GM12878 (cell line): ENCODE results near the gene UBE2L5. TPM values are rescaled to one million over a fixed set of nuclear protein-coding genes. Genes with fewer than 3 reads are reported as not detected.
A peak's percentile ranks its signal among the peaks of the same experiment; 100 is the strongest.

ENCODE experiments used
- BCL11A ChIP-seq: IDR thresholded peaks from 2 replicates; pipeline ENCODE4 v1.6.1; 2011; ENCODE audit warnings: low read depth, low read length
- EED ChIP-seq: sonication (generic); IDR thresholded peaks from 2 replicates; pipeline ENCODE4 v1.6.1; 2016; ENCODE audit warnings: antibody characterized with exemption, low read depth
- EGR1 ChIP-seq, 2 experiments: IDR thresholded peaks; 1 replicate in 1 of 2; 2 replicates in 1 of 2; pipeline ENCODE4 v1.6.1; 2011 to 2012; ENCODE audit warnings: low read depth in 2 of 2, low read length in 2 of 2, borderline replicate concordance in 1 of 2, mild to moderate bottlenecking in 1 of 2, moderate library complexity in 1 of 2
- EZH2 ChIP-seq: IDR thresholded peaks from 2 replicates; pipeline ENCODE4 v1.6.1; 2012; ENCODE audit warnings: low read depth, mild to moderate bottlenecking, control low read depth, inconsistent platforms, low read length, borderline replicate concordance; ENCODE audit not compliant: control insufficient read depth
- FOXM1 ChIP-seq: IDR thresholded peaks from 2 replicates; pipeline ENCODE4 v1.6.1; 2012; ENCODE audit warnings: low read depth, mild to moderate bottlenecking, inconsistent platforms, low read length, moderate library complexity
- GATAD2B ChIP-seq: fragments of 450-650 bp; conservative IDR thresholded peaks from 2 replicates; pipeline ENCODE4 v1.6.1; 2017; ENCODE audit warnings: low read depth, mild to moderate bottlenecking, moderate library complexity
- HDGF ChIP-seq: fragments of 450-650 bp; IDR thresholded peaks from 2 replicates; pipeline ENCODE4 v1.6.1; 2016; ENCODE audit warnings: antibody characterized with exemption
- IKZF1 ChIP-seq: fragments of 450-650 bp; conservative IDR thresholded peaks from 2 replicates; pipeline ENCODE4 v1.6.1; 2017; ENCODE audit warnings: antibody characterized with exemption, mild to moderate bottlenecking
- LARP7 ChIP-seq: fragments of 450-650 bp; IDR thresholded peaks from 2 replicates; pipeline ENCODE4 v1.6.1; 2017; ENCODE audit warnings: mild to moderate bottlenecking
- MEF2A ChIP-seq: IDR thresholded peaks from 2 replicates; pipeline ENCODE4 v1.6.1; 2011; ENCODE audit warnings: low read depth, mild to moderate bottlenecking, low read length, moderate library complexity; ENCODE audit not compliant: insufficient read depth
- NFXL1 ChIP-seq: fragments of 450-650 bp; IDR thresholded peaks from 2 replicates; pipeline ENCODE4 v1.6.1; 2017; ENCODE audit warnings: antibody characterized with exemption, mild to moderate bottlenecking, borderline replicate concordance
- NR2C2 ChIP-seq: IDR thresholded peaks from 2 replicates; pipeline ENCODE4 v1.6.1; 2011; ENCODE audit warnings: borderline replicate concordance, low read depth; ENCODE audit not compliant: control insufficient read depth, insufficient read length
- NRF1 ChIP-seq: conservative IDR thresholded peaks from 2 replicates; pipeline ENCODE4 v1.6.1; 2011; ENCODE audit warnings: mild to moderate bottlenecking, low read depth, low read length, improper control_type of control experiment
- RB1 ChIP-seq: fragments of 450-650 bp; formaldehyde crosslinking; IDR thresholded peaks from 2 replicates; pipeline ENCODE4 v1.6.1; 2017; ENCODE audit warnings: mild to moderate bottlenecking, borderline replicate concordance
- SMARCA5 ChIP-seq: fragments of 450-650 bp; IDR thresholded peaks from 2 replicates; pipeline ENCODE4 v1.6.1; 2017; ENCODE audit warnings: mild to moderate bottlenecking
- SP1 ChIP-seq: IDR thresholded peaks from one replicate; pipeline ENCODE4 v1.6.1; 2011; ENCODE audit warnings: low read depth, low read length
- SREBF2 ChIP-seq: IDR thresholded peaks from 2 replicates; pipeline ENCODE4 v1.6.1; 2012; ENCODE audit warnings: mild to moderate bottlenecking, low read length
- SRF ChIP-seq, 2 experiments: IDR thresholded peaks; 2 replicates each; pipeline ENCODE4 v1.6.1; 2011; ENCODE audit warnings: low read depth in 2 of 2, low read length in 2 of 2, mild to moderate bottlenecking in 1 of 2, moderate library complexity in 1 of 2
- TAF1 ChIP-seq: IDR thresholded peaks from 2 replicates; pipeline ENCODE4 v1.6.1; 2011; ENCODE audit warnings: mild to moderate bottlenecking, low read depth, low read length, borderline replicate concordance
- TBL1XR1 ChIP-seq: IDR thresholded peaks from 2 replicates; pipeline ENCODE4 v1.6.1; 2012; ENCODE audit warnings: low read depth, low read length, improper control_type of control experiment
- WRNIP1 ChIP-seq: IDR thresholded peaks from 2 replicates; pipeline ENCODE4 v1.6.1; 2011; ENCODE audit warnings: low read depth, low read length, improper control_type of control experiment, borderline replicate concordance
- ZNF217 ChIP-seq: fragments of 450-650 bp; IDR thresholded peaks from 2 replicates; pipeline ENCODE4 v1.6.1; 2017; ENCODE audit warnings: antibody characterized with exemption, mild to moderate bottlenecking
- ZNF24 ChIP-seq: fragments of 450-650 bp; IDR thresholded peaks from 2 replicates; pipeline ENCODE4 v1.6.1; 2017; ENCODE audit warnings: antibody characterized with exemption, mild to moderate bottlenecking
- polyA plus RNA-seq, 11 experiments: library from polyadenylated mRNA; depleted of rRNA in 4 of 11; unstranded in 6 of 11; stranded (reverse) in 5 of 11; fragments of >200 nt; fragmentation: Nextera tagmentation in 4 of 11; fragmentation: Illumina TruSeq in 1 of 11; extraction: Ambion mirVana in 4 of 11; extraction: Trizol in 1 of 11; gene quantifications; 1 replicate in 1 of 11; 2 replicates in 10 of 11; pipeline versions ENCODE4 v1.2.1 to v1.2.3, GENCODE V29; 2011 to 2016; ENCODE audit warnings: inconsistent platforms in 2 of 11, missing spikeins in 2 of 11, low read depth in 1 of 11
- total RNA-seq, 4 experiments: library from RNA; depleted of rRNA in 3 of 4; stranded (reverse); fragments of >200 nt in 3 of 4; fragmentation: Illumina TruSeq in 1 of 4; extraction: Trizol in 1 of 4; gene quantifications; 2 replicates each; pipeline versions ENCODE4 v1.2.1 to v1.2.3, GENCODE V29; 2013 to 2021
- TF ChIP-seq, protein P1 (sequence below): fragments of 450-650 bp; IDR thresholded peaks from 2 replicates; pipeline ENCODE4 v1.6.1; 2017; ENCODE audit warnings: borderline replicate concordance
- TF ChIP-seq, protein P2 (sequence below): fragments of 450-650 bp; IDR thresholded peaks from 2 replicates; pipeline ENCODE4 v1.6.1; 2016; ENCODE audit warnings: mild to moderate bottlenecking
- TF ChIP-seq, protein P3 (sequence below): fragments of 450-650 bp; formaldehyde crosslinking; IDR thresholded peaks from 2 replicates; pipeline ENCODE4 v1.4.0; 2020; ENCODE audit warnings: mild to moderate bottlenecking, moderate library complexity

UBE2L5 gene
- total and polyA plus RNA-seq, 10 of the 15 experiments (the other 5 are each of a cell fraction or from before 2014, with no cell fraction given): 0.03 to 1.1 (median 0.19) TPM; not detected in 2

DNA sequence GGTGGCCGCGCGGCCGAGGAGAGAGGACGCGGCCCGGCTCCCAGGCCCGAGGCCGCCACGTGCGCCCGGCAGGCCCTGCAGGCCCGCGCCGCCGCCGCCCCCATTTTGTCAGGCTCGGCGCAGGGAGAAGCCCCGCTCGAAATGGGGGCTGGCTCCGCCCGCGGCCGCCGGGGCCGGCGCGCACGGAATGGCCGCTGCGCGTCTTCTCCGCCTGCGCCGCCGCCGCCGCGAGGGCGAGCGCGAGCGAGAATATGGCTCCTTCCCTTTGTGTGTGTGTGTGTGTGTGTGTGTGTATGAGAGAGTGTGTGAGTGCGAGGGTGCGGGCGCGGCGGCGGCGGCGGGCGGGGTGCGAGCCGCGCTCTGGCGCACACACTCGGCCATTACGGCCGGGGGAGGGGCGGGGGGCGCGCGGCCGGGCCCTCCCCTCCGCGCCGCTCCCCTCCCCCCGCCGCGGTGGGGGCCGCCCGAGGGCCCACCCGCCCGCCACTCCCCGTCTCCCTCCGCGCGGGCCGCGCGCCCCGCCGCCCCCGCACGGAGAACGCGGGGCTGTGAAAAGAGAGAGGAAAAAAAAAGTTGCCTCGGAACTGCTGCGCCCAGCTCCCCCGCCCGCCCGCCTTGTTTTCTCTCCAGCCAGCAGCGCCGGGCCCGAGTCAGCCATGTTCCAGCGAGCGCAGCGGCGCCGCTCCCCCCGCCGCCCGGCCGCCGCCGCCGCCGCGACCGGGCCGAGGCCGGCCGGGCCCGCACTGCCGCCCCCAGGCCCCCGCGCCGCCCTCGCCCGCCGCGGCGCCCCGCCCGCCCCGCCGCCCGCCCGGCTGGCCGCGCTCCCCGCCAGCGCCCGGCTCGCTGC is 42.4 kb downstream of the UBE2L5 start (continued):
- no peak for TF ChIP-seq EZH2
- TF ChIP-seq NR2C2: no peak
- TF ChIP-seq GATAD2B: peak; percentile 97
- peak; percentile 85 for TF ChIP-seq SMARCA5
- peak; percentile 19; the same call in 1 of the 2 replicates for TF ChIP-seq TAF1
- TF ChIP-seq ZNF217: peak; percentile 79; the same call in 1 of the 2 replicates
- peak; percentile 92 for TF ChIP-seq IKZF1
- TF ChIP-seq, protein P1, sequence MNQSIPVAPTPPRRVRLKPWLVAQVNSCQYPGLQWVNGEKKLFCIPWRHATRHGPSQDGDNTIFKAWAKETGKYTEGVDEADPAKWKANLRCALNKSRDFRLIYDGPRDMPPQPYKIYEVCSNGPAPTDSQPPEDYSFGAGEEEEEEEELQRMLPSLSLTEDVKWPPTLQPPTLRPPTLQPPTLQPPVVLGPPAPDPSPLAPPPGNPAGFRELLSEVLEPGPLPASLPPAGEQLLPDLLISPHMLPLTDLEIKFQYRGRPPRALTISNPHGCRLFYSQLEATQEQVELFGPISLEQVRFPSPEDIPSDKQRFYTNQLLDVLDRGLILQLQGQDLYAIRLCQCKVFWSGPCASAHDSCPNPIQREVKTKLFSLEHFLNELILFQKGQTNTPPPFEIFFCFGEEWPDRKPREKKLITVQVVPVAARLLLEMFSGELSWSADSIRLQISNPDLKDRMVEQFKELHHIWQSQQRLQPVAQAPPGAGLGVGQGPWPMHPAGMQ: no peak
- no peak for TF ChIP-seq HDGF
- TF ChIP-seq, protein P2, sequence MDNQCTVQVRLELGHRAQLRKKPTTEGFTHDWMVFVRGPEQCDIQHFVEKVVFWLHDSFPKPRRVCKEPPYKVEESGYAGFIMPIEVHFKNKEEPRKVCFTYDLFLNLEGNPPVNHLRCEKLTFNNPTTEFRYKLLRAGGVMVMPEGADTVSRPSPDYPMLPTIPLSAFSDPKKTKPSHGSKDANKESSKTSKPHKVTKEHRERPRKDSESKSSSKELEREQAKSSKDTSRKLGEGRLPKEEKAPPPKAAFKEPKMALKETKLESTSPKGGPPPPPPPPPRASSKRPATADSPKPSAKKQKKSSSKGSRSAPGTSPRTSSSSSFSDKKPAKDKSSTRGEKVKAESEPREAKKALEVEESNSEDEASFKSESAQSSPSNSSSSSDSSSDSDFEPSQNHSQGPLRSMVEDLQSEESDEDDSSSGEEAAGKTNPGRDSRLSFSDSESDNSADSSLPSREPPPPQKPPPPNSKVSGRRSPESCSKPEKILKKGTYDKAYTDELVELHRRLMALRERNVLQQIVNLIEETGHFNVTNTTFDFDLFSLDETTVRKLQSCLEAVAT: no peak
- TF ChIP-seq MEF2A: no peak
- no peak for TF ChIP-seq WRNIP1
- TF ChIP-seq ZNF24: no peak
- no peak for TF ChIP-seq SRF (IDR thresholded peaks at IDR 0.05; ENCODE audit: low read depth in 2 of 2, low read length in 2 of 2)
- no peak for TF ChIP-seq FOXM1
- TF ChIP-seq, protein P3, sequence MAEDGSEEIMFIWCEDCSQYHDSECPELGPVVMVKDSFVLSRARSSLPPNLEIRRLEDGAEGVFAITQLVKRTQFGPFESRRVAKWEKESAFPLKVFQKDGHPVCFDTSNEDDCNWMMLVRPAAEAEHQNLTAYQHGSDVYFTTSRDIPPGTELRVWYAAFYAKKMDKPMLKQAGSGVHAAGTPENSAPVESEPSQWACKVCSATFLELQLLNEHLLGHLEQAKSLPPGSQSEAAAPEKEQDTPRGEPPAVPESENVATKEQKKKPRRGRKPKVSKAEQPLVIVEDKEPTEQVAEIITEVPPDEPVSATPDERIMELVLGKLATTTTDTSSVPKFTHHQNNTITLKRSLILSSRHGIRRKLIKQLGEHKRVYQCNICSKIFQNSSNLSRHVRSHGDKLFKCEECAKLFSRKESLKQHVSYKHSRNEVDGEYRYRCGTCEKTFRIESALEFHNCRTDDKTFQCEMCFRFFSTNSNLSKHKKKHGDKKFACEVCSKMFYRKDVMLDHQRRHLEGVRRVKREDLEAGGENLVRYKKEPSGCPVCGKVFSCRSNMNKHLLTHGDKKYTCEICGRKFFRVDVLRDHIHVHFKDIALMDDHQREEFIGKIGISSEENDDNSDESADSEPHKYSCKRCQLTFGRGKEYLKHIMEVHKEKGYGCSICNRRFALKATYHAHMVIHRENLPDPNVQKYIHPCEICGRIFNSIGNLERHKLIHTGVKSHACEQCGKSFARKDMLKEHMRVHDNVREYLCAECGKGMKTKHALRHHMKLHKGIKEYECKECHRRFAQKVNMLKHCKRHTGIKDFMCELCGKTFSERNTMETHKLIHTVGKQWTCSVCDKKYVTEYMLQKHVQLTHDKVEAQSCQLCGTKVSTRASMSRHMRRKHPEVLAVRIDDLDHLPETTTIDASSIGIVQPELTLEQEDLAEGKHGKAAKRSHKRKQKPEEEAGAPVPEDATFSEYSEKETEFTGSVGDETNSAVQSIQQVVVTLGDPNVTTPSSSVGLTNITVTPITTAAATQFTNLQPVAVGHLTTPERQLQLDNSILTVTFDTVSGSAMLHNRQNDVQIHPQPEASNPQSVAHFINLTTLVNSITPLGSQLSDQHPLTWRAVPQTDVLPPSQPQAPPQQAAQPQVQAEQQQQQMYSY: 0 out of 2 replicates have a peak, but pooled peaks have one; percentile 24
- peak; percentile 28; the same call in 1 of the 2 replicates for TF ChIP-seq NRF1
- TF ChIP-seq EGR1 (IDR thresholded peaks at IDR 0.05; ENCODE audit: borderline replicate concordance in 1 of 2, low read depth in 2 of 2, low read length in 2 of 2): peak in 1 of 2 experiments; percentile 95; a peak in 2 of 3 replicates
- peak; percentile 68; the same call in 1 of the 2 replicates for TF ChIP-seq RB1
- TF ChIP-seq NFXL1: no peak
- TF ChIP-seq SREBF2: no peak
- TF ChIP-seq EED: no peak
- TF ChIP-seq LARP7: peak; percentile 99
- TF ChIP-seq SP1: no peak
- TF ChIP-seq TBL1XR1: no peak
- no peak for TF ChIP-seq BCL11A
